Cardiac septum (tissue), 1 donor: ENCODE results near the gene TPPP. TPM values are rescaled to one million over a fixed set of nuclear protein-coding genes. Genes with fewer than 3 reads are reported as not detected.
A peak's percentile ranks its signal among the peaks of the same experiment; 100 is the strongest.
"Not testable (repeated sequence)": the region's sequence is repeated elsewhere in the genome, so short reads cannot be mapped to it uniquely, and the experiment has no call there.

Source experiments
- DNase-seq: peaks from one replicate; pipeline ENCODE4 v3.0.0-alpha.2; 2020; ENCODE audit warnings: low spot score
- intact Hi-C: fragments of 100-400 bp; cut with DNase I; formaldehyde crosslinking; loops from one replicate; pipeline ENCODE4 v1.14.0; 2022
- long read RNA-seq: library from polyadenylated mRNA; unstranded; transcript quantifications from one replicate; pipeline ENCODE4 v2.0.0, GENCODE V29; 2021
- total RNA-seq: library from RNA; stranded (reverse); fragmentation: NEBNext Ultra II Directional; extraction: Animal tissue kit (Norgen Biotek cat#: 25700); gene quantifications from one replicate; pipeline ENCODE4 v1.2.1, GENCODE V29; 2021
- donor health status: DM: no; HTN: no; CAD: no.

TPPP gene
- 7.3 TPM for total RNA-seq
- long read RNA-seq, full-length matches to known transcripts, result 4 of 31 reads
- long read RNA-seq, partial matches to known transcripts, result 1 of 31 reads
- long read RNA-seq, other reads (novel, unspliced or antisense), result 26 of 31 reads

GRCh38 chr5:693271-694041 is at the start of gene TPPP:
Gene TPPP, minus strand, starts transcription at chr5:693352. Its CDS starts 15,292 bp downstream, at chr5:678060.
- intact Hi-C loops, result not testable (repeated sequence)
- peak; percentile 94 for DNase-seq

GRCh38 chr5:742276-742675 is 49.1 kb upstream of the TPPP start:
- DNase-seq, intact Hi-C loops: not testable (repeated sequence)

GRCh38 chr5:734145-734544 is 41.0 kb upstream of the TPPP start:
- DNase-seq, intact Hi-C loops: not testable (repeated sequence)

- DNase-seq, intact Hi-C loops: not testable (repeated sequence)
Measured at GRCh38 chr5:732754-733454, 39.8 kb upstream of the TPPP start.

GRCh38 chr5:729225-729624 is 36.1 kb upstream of the TPPP start:
- DNase-seq, intact Hi-C loops: not testable (repeated sequence)

GRCh38 chr5:727087-727486 is 33.9 kb upstream of the TPPP start:
- DNase-seq, intact Hi-C loops: not testable (repeated sequence)

- DNase-seq, intact Hi-C loops: not testable (repeated sequence)
Measured at GRCh38 chr5:723865-724264, 30.7 kb upstream of the TPPP start.

- DNase-seq, intact Hi-C loops: not testable (repeated sequence)
Measured at GRCh38 chr5:723309-723708, 30.2 kb upstream of the TPPP start.

- DNase-seq, intact Hi-C loops: not testable (repeated sequence)
Measured at GRCh38 chr5:719379-719778, 26.2 kb upstream of the TPPP start.

- no peak for DNase-seq
- intact Hi-C loops, result no loop called here
Measured at GRCh38 chr5:717143-717542, 24.0 kb upstream of the TPPP start.

GRCh38 chr5:716740-717139 is 23.6 kb upstream of the TPPP start:
- intact Hi-C loops, DNase-seq: not testable (repeated sequence)

GRCh38 chr5:715636-716035 is 22.5 kb upstream of the TPPP start:
- DNase-seq, intact Hi-C loops: not testable (repeated sequence)

GRCh38 chr5:714215-715118 is 21.3 kb upstream of the TPPP start:
- intact Hi-C loops, DNase-seq: not testable (repeated sequence)

GRCh38 chr5:713686-714085 is 20.5 kb upstream of the TPPP start:
- intact Hi-C loops, DNase-seq: not testable (repeated sequence)

- DNase-seq, intact Hi-C loops: not testable (repeated sequence)
Measured at GRCh38 chr5:708848-709517, 15.8 kb upstream of the TPPP start.

- DNase-seq, intact Hi-C loops: not testable (repeated sequence)
Measured at GRCh38 chr5:708374-708773, 15.2 kb upstream of the TPPP start.

- DNase-seq, intact Hi-C loops: not testable (repeated sequence)
Measured at GRCh38 chr5:706127-706526, 13.0 kb upstream of the TPPP start.

- intact Hi-C loops, result not testable (repeated sequence)
- peak; percentile 72 for DNase-seq
Measured at GRCh38 chr5:696753-697702, 3.9 kb upstream of the TPPP start.
